ENCODE results near the gene EIF4H.

- TF ChIP-seq CTCF (optimal IDR thresholded peaks at IDR 0.05 in 1 of 3, IDR thresholded peaks at IDR 0.05 in 1 of 3, conservative IDR thresholded peaks at IDR 0.05 in 1 of 3; ENCODE audit: extremely low read depth in 1 of 3, insufficient read depth in 2 of 3, low read length in 3 of 3) (no peak), EZH2 (IDR thresholded peaks at IDR 0.05; ENCODE audit: low read length) (no peak)
Observed at GRCh38 chr7:74181821-74182220, 7.7 kb downstream of the EIF4H start.

Data from keratinocyte (primary cell).